ENCODE data around the gene BRCC3.
A peak's percentile ranks its signal among the peaks of the same experiment; 100 is the strongest.

BRCC3 gene

GRCh38 chrX:155070975-155071693 is at the start of gene BRCC3, which contains the start of the genes CMC4 and MTCP1:
TSS of gene BRCC3 (plus strand) at chrX:155071508. CDS start at chrX:155071528, 20 bp downstream.
TSS of gene CMC4 (minus strand) at chrX:155071136. CDS start at chrX:155064023, 7,113 bp downstream.
TSS of gene MTCP1 (minus strand) at chrX:155071136. CDS start at chrX:155066010, 5,126 bp downstream.
- DNase-seq (peak; percentile 80), ATAC-seq (peak; percentile 97)

- no peak for DNase-seq
- ATAC-seq, result no peak
Observed at GRCh38 chrX:155022585-155022984, 48.7 kb upstream of the BRCC3 start, which contains the start of gene F8. TSS of gene F8 (minus strand) at chrX:155022723. CDS start at chrX:155022552, 171 bp downstream.

GRCh38 chrX:155023907-155024833 is 47.1 kb upstream of the BRCC3 start:
- DNase-seq, result no peak
- ATAC-seq, result no peak

- ATAC-seq, result no peak
- no peak for DNase-seq
Observed at GRCh38 chrX:155026420-155026726, 44.9 kb upstream of the BRCC3 start.

- ATAC-seq, result peak; percentile 90
Observed at GRCh38 chrX:155026727-155027508, 44.4 kb upstream of the BRCC3 start, which contains the start of gene FUNDC2. TSS of gene FUNDC2 (plus strand) at chrX:155026844. CDS start at chrX:155026939, 95 bp downstream.

GRCh38 chrX:155027509-155028066 is 43.7 kb upstream of the BRCC3 start:
- ATAC-seq, result peak; percentile 26
- no peak for DNase-seq

More at GRCh38 chrX:155026727-155027508, 44.4 kb upstream of the BRCC3 start, which contains the start of gene FUNDC2:
- peak; percentile 91 for DNase-seq

- ATAC-seq (no peak), DNase-seq (no peak)
Observed at GRCh38 chrX:155028129-155028528, 43.2 kb upstream of the BRCC3 start.

GRCh38 chrX:155028877-155029291 is 42.4 kb upstream of the BRCC3 start:
- no peak for ATAC-seq
- no peak for DNase-seq

GRCh38 chrX:155031657-155032056 is 39.7 kb upstream of the BRCC3 start:
- ATAC-seq, result no peak
- no peak for DNase-seq

GRCh38 chrX:155035688-155036087 is 35.6 kb upstream of the BRCC3 start:
- DNase-seq, result no peak
- no peak for ATAC-seq

- DNase-seq, result no peak
Observed at GRCh38 chrX:155046129-155046810, 25.0 kb upstream of the BRCC3 start.

GRCh38 chrX:155046811-155047528 is 24.3 kb upstream of the BRCC3 start:
- ATAC-seq (no peak), DNase-seq (no peak)

More at GRCh38 chrX:155046129-155046810, 25.0 kb upstream of the BRCC3 start:
- ATAC-seq, result no peak

- DNase-seq (peak; percentile 50), ATAC-seq (peak; percentile 46)
Observed at GRCh38 chrX:155048977-155049619, 22.2 kb upstream of the BRCC3 start.

GRCh38 chrX:155052738-155053498 is 18.4 kb upstream of the BRCC3 start:
- no peak for ATAC-seq
- DNase-seq, result no peak

- no peak for DNase-seq
- ATAC-seq, result no peak
Observed at GRCh38 chrX:155053656-155054055, 17.7 kb upstream of the BRCC3 start.

GRCh38 chrX:155054255-155054654 is 17.1 kb upstream of the BRCC3 start:
- ATAC-seq, result no peak

GRCh38 chrX:155055494-155055893 is 15.8 kb upstream of the BRCC3 start:
- DNase-seq (no peak), ATAC-seq (no peak)

More at GRCh38 chrX:155054255-155054654, 17.1 kb upstream of the BRCC3 start:
- no peak for DNase-seq

- peak; percentile 52 for ATAC-seq
- no peak for DNase-seq
Observed at GRCh38 chrX:155056471-155056870, 14.8 kb upstream of the BRCC3 start.

Data from stimulated activated naive CD8-positive, alpha-beta T cell treated with anti-CD3 and anti-CD28 coated beads, Interleukin-15, Interleukin-2, amounts not matched to agents 100 U/mL and 50 U/mL, for 24 hours (primary cell).